ENCODE results near the gene DAB2IP. TPM values are rescaled to one million over a fixed set of nuclear protein-coding genes. Genes with fewer than 3 reads are reported as not detected.

DAB2IP gene
- total and polyA plus RNA-seq, 2 of the 4 experiments (the other 2 are of a cell fraction): 5.6 to 17.2 TPM

DNA sequence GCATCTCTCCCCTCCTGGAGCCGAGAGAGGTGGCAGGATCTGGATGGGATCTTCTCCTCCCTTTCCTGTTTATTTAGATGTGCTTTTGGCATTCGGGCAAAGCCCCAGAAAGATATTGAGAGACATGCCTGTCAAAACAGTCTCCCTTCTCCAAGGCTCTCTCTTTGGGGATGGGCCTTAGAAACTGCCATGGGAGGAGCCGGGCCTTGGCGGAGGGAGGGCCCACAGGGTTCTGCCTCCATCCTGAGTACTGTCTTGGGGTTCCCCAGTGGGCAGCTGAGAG lies 41.9 kb downstream of the DAB2IP start:
- Histone ChIP-seq H3K9ac (ENCODE audit: low read depth, low read length) (no peak overlapping the region), H2BK20ac (ENCODE audit: low read depth, low read length) (no peak overlapping the region), H3K27ac (ENCODE audit: insufficient read depth, low read length) (no peak overlapping the region), H3K4me3 (ENCODE audit: insufficient read depth, low read depth, low read length) (no peak overlapping the region), H4K8ac (ENCODE audit: low read depth in 2 of 2, low read length in 2 of 2) (no peak overlapping the region), H4K5ac (ENCODE audit: low read depth, low read length) (no peak overlapping the region), H2BK120ac (ENCODE audit: low read depth, low read length) (no peak overlapping the region), H3K18ac (ENCODE audit: low read depth, low read length) (no peak overlapping the region), H3K56ac (ENCODE audit: extremely low read depth, insufficient read depth, low read length) (no peak overlapping the region), H3K36me3 (ENCODE audit: control insufficient read depth, insufficient read depth, low read length) (no peaks in the 10 kb centered on the region), H3K9me3 (ENCODE audit: control insufficient read depth, insufficient read depth, low read length) (no peaks in the 10 kb centered on the region), H4K91ac (ENCODE audit: insufficient read depth, low read depth, low read length) (no peak overlapping the region), H2AFZ (replicated peaks; ENCODE audit: low read length, poor library complexity) (peak overlapping the region; percentile 19), H2AK9ac (replicated peaks; ENCODE audit: low read depth, low read length, poor library complexity) (no peak overlapping the region), H3K9me1 (ENCODE audit: insufficient read depth, low read length) (peaks cover 18% of the 10 kb centered on the region), H2BK5ac (ENCODE audit: low read depth, low read length, poor library complexity, severe bottlenecking) (no peak overlapping the region), H4K20me1 (ENCODE audit: insufficient read depth, low read length) (peaks cover 14% of the 10 kb centered on the region), H3K27me3 (ENCODE audit: control insufficient read depth, insufficient read depth, low read length) (no peaks in the 10 kb centered on the region), H3K4ac (ENCODE audit: low read depth, low read length) (0 out of 2 replicates have a peak overlapping the region, but pooled peaks have one; percentile 17), H2BK15ac (ENCODE audit: low read depth, low read length) (no peak overlapping the region), H2AK5ac (ENCODE audit: low read depth, low read length) (peak overlapping the region; percentile 62), H3K14ac (replicated peaks; ENCODE audit: low read depth, low read length) (peak overlapping the region; percentile 15; the same call in 1 of the 2 replicates), H3K79me1 (ENCODE audit: low read depth in 1 of 2, low read length in 2 of 2) (peaks cover 0 to 10% of the 10 kb centered on the region in 2 experiments; a peak in 2 of 4 replicates), H3K4me1 (ENCODE audit: control insufficient read depth, insufficient read depth, low read length) (peaks cover 14% of the 10 kb centered on the region), H3K23ac (ENCODE audit: low read depth, low read length) (0 out of 2 replicates have a peak overlapping the region, but pooled peaks have one; percentile 9), H3K4me2 (ENCODE audit: low read depth, low read length) (no peak overlapping the region)
- intact Hi-C loops (cut with micrococcal nuclease): no loop called here
- ChIA-PET POLR2A (ENCODE audit: unreplicated experiment) (interaction anchor here (0.6 kb wide), 1 partner anchor 148 kb away, joined by 3 read pairs; no protein-coding TSS in a partner anchor), CTCF (interaction anchor here (0.5 to 1.2 kb wide), 2 partner anchors 9 to 50 kb away, joined by 3 read pairs; no protein-coding TSS in a partner anchor)
- ATAC-seq (ENCODE audit: low read depth) (no peak), DNase-seq (no peak)
- in situ Hi-C loops (cut with MboI; ENCODE audit: low sequenced_read_pairs): no loop called here
- dilution Hi-C loops (cut with HindIII; ENCODE audit: low sequenced_read_pairs, unreplicated experiment): no loop called here
- BruUV-seq (replicated peaks): no TSS peak
- WGBS, 2 experiments (ENCODE audit: extremely low coverage in 2 of 2, insufficient read length in 1 of 2): 100% methylated on average over 1 of the region's 4 CpGs; no CpG with 5 or more reads in 1 of the 2 experiments
- TF ChIP-seq, protein P1, sequence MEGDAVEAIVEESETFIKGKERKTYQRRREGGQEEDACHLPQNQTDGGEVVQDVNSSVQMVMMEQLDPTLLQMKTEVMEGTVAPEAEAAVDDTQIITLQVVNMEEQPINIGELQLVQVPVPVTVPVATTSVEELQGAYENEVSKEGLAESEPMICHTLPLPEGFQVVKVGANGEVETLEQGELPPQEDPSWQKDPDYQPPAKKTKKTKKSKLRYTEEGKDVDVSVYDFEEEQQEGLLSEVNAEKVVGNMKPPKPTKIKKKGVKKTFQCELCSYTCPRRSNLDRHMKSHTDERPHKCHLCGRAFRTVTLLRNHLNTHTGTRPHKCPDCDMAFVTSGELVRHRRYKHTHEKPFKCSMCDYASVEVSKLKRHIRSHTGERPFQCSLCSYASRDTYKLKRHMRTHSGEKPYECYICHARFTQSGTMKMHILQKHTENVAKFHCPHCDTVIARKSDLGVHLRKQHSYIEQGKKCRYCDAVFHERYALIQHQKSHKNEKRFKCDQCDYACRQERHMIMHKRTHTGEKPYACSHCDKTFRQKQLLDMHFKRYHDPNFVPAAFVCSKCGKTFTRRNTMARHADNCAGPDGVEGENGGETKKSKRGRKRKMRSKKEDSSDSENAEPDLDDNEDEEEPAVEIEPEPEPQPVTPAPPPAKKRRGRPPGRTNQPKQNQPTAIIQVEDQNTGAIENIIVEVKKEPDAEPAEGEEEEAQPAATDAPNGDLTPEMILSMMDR (conservative IDR thresholded peaks at IDR 0.05; ENCODE audit: low read depth, low read length): no peak
- TF ChIP-seq MXI1 (IDR thresholded peaks at IDR 0.05; ENCODE audit: borderline replicate concordance, low read depth, low read length): no peak
- TF ChIP-seq, protein P2, sequence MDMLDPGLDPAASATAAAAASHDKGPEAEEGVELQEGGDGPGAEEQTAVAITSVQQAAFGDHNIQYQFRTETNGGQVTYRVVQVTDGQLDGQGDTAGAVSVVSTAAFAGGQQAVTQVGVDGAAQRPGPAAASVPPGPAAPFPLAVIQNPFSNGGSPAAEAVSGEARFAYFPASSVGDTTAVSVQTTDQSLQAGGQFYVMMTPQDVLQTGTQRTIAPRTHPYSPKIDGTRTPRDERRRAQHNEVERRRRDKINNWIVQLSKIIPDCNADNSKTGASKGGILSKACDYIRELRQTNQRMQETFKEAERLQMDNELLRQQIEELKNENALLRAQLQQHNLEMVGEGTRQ (IDR thresholded peaks at IDR 0.05; ENCODE audit: low read depth, low read length): no peak
- TF ChIP-seq POLR2A (IDR thresholded peaks at IDR 0.05; ENCODE audit: low read depth, low read length): no peak
- TF ChIP-seq CEBPB (IDR thresholded peaks at IDR 0.05; ENCODE audit: low read depth, low read length): no peak
- TF ChIP-seq RCOR1 (IDR thresholded peaks at IDR 0.05; ENCODE audit: insufficient replicate concordance, low read length): no peak
- no peak for TF ChIP-seq NFE2L2 (IDR thresholded peaks at IDR 0.05; ENCODE audit: low read depth, low read length)
